GM12878 (cell line): ENCODE results near the gene TOP3A. TPM values are rescaled to one million over a fixed set of nuclear protein-coding genes. Genes with fewer than 3 reads are reported as not detected.

Experiments used
- ATAC-seq: fragments of 200-7000 bp; cut with Tn5 transposase; 3 replicates; pipeline ENCODE4 v1.9.1; 2020; ENCODE audit warnings: mild to moderate bottlenecking, moderate library complexity
- BruUV-seq: library from RNA; stranded (reverse); fragments of 400-500 nt; replicated peaks from 2 replicates; lab custom pipeline; 2021; lab: Mats Ljungman, UMichigan
- CTCF ChIA-PET: fragments of 300-600 bp; sonication (Branson Sonifier 250); formaldehyde crosslinking; extraction: SDS; loops from one replicate; lab custom pipeline; 2021; ENCODE audit warnings: inconsistent platforms; lab: Yijun Ruan, JAX
- POLR2A ChIA-PET: fragments of 350-600 bp; formaldehyde crosslinking; extraction: SDS; loops from one replicate; lab custom pipeline; 2021; ENCODE audit warnings: inconsistent platforms; lab: Charles Lee
- RAD21 ChIA-PET: fragments of 300-600 bp; sonication (Branson Sonifier 250); formaldehyde crosslinking; loops from one replicate; lab custom pipeline; 2023; ENCODE audit warnings: antibody characterized with exemption; ENCODE audit not compliant: unreplicated experiment; lab: Charles Lee
- SMC1A ChIA-PET: fragments of 300-600 bp; sonication (Branson Sonifier 250); formaldehyde crosslinking; loops from one replicate; lab custom pipeline; 2023; ENCODE audit not compliant: unreplicated experiment, uncharacterized antibody; lab: Charles Lee
- DNase-seq: peaks from one replicate; pipeline ENCODE4 v3.0.0-alpha.2; 2011; ENCODE audit warnings: low read depth, low spot score
- FAIRE-seq: peaks from 3 replicates; lab custom pipeline; 2011; peaks lifted over from hg19 to GRCh38; lab: Jason Lieb, UNC
- H2AFZ ChIP-seq: 2 replicates; pipeline ENCODE4 v1.6.0; 2011; ENCODE audit warnings: low read depth, low read length, control low read depth; ENCODE audit not compliant: control insufficient read depth
- H3K27ac ChIP-seq: 2 replicates; pipeline ENCODE4 v1.5.1; 2011; ENCODE audit warnings: control low read depth; ENCODE audit not compliant: control insufficient read depth, insufficient read depth
- H3K27me3 ChIP-seq, 2 experiments: replicated peaks in 1 of 2; 2 replicates each; pipeline versions ENCODE4 v1.6.0 to v1.6.1; 2011; ENCODE audit warnings: low read length in 1 of 2; ENCODE audit not compliant: control insufficient read depth in 2 of 2, insufficient read depth in 2 of 2
- H3K36me3 ChIP-seq, 2 experiments: 2 replicates each; pipeline ENCODE4 v1.5.1; 2011; ENCODE audit warnings: low read length in 1 of 2; ENCODE audit not compliant: control insufficient read depth in 2 of 2, insufficient read depth in 2 of 2
- H3K4me1 ChIP-seq: 2 replicates; pipeline ENCODE4 v1.6.1; 2011; ENCODE audit warnings: mild to moderate bottlenecking, low read length, moderate library complexity, mixed read lengths; ENCODE audit not compliant: control insufficient read depth, insufficient read depth
- H3K4me2 ChIP-seq: 2 replicates; pipeline ENCODE4 v1.6.0; 2011; ENCODE audit warnings: control low read depth; ENCODE audit not compliant: control insufficient read depth, insufficient read depth
- H3K4me3 ChIP-seq: fragments of 200-600 bp; sonication (generic); 2 replicates; pipeline ENCODE4 v1.5.1; 2016
- H3K79me2 ChIP-seq: 2 replicates; pipeline ENCODE4 v1.6.0; 2011; ENCODE audit warnings: low read length; ENCODE audit not compliant: control insufficient read depth, insufficient read depth
- H3K9ac ChIP-seq: 2 replicates; pipeline ENCODE4 v1.8.0; 2011; ENCODE audit warnings: low read length, control low read depth, mixed read lengths; ENCODE audit not compliant: control insufficient read depth, insufficient read depth
- H3K9me3 ChIP-seq: replicated peaks from 3 replicates; pipeline ENCODE4 v1.5.1; 2011; ENCODE audit warnings: mild to moderate bottlenecking, low read length; ENCODE audit not compliant: control insufficient read depth, insufficient read depth
- H4K20me1 ChIP-seq: 2 replicates; pipeline ENCODE4 v1.6.0; 2011; ENCODE audit not compliant: control insufficient read depth, insufficient read depth
- ATF3 ChIP-seq: IDR thresholded peaks from 2 replicates; pipeline ENCODE4 v1.6.1; 2011; ENCODE audit warnings: low read depth, mild to moderate bottlenecking, low read length, moderate library complexity, borderline replicate concordance; ENCODE audit errors: extremely low read depth
- BRCA1 ChIP-seq: IDR thresholded peaks from 2 replicates; pipeline ENCODE4 v1.6.1; 2011; ENCODE audit warnings: low read depth, low read length, improper control_type of control experiment
- CHD4 ChIP-seq: fragments of 200-600 bp; sonication (generic); IDR thresholded peaks from 2 replicates; pipeline ENCODE4 v1.6.1; 2016; ENCODE audit warnings: mild to moderate bottlenecking
- E2F8 ChIP-seq: fragments of 450-650 bp; IDR thresholded peaks from 2 replicates; pipeline ENCODE4 v1.6.1; 2018; ENCODE audit warnings: mild to moderate bottlenecking, low read depth, moderate library complexity; ENCODE audit not compliant: partially characterized antibody
- HCFC1 ChIP-seq: fragments of 150-350 bp; IDR thresholded peaks from 2 replicates; pipeline ENCODE4 v1.6.1; 2014; ENCODE audit warnings: low read length
- KLF5 ChIP-seq: fragments of 450-650 bp; IDR thresholded peaks from 2 replicates; pipeline ENCODE4 v1.6.1; 2014; ENCODE audit warnings: mild to moderate bottlenecking; ENCODE audit not compliant: partially characterized antibody
- MTA3 ChIP-seq: IDR thresholded peaks from 2 replicates; pipeline ENCODE4 v1.6.1; 2012; ENCODE audit warnings: low read length, inconsistent platforms, borderline replicate concordance
- NBN ChIP-seq: fragments of 450-650 bp; IDR thresholded peaks from 2 replicates; pipeline ENCODE4 v1.6.1; 2016
- NR2C1 ChIP-seq: fragments of 450-650 bp; IDR thresholded peaks from 2 replicates; pipeline ENCODE4 v1.6.1; 2017; ENCODE audit warnings: antibody characterized with exemption, mild to moderate bottlenecking, moderate library complexity
- SPI1 ChIP-seq: IDR thresholded peaks from 2 replicates; pipeline ENCODE4 v1.6.1; 2011; ENCODE audit warnings: low read depth, mild to moderate bottlenecking, low read length, moderate library complexity, borderline replicate concordance; ENCODE audit not compliant: insufficient read depth
- STAT1 ChIP-seq: fragments of 450-650 bp; conservative IDR thresholded peaks from 2 replicates; pipeline ENCODE4 v1.6.1; 2014; ENCODE audit warnings: antibody characterized with exemption, mild to moderate bottlenecking
- YBX1 ChIP-seq: fragments of 450-650 bp; IDR thresholded peaks from 2 replicates; pipeline ENCODE4 v1.6.1; 2016; ENCODE audit warnings: antibody characterized with exemption
- ZBTB11 ChIP-seq: fragments of 450-650 bp; formaldehyde crosslinking; IDR thresholded peaks from 2 replicates; pipeline ENCODE4 v1.5.0; 2022; ENCODE audit warnings: mild to moderate bottlenecking, missing genetic modification characterization
- whole genome bisulfite sequencing: methylation state at CpG from one replicate; pipeline ENCODE4 v1.1.6; 2016; ENCODE audit warnings: low lambda C conversion rate; ENCODE audit not compliant: insufficient replicate concordance, insufficient coverage; ENCODE audit errors: missing lambda C conversion rate; 5-methylcytosine and 5-hydroxymethylcytosine counted together
- in situ Hi-C: fragments of 300-500 bp; cut with MboI; formaldehyde crosslinking; loops from 9 replicates; pipeline ENCODE4 v1.14.3; 2018; ENCODE audit warnings: mixed read lengths
- intact Hi-C: fragments of 100-400 bp; cut with micrococcal nuclease; formaldehyde crosslinking; loops from one replicate; pipeline ENCODE4 v1.14.2; 2022; ENCODE audit not compliant: unreplicated experiment
- polyA plus RNA-seq, 11 experiments: library from polyadenylated mRNA; depleted of rRNA in 4 of 11; unstranded in 6 of 11; stranded (reverse) in 5 of 11; fragments of >200 nt; fragmentation: Nextera tagmentation in 4 of 11; fragmentation: Illumina TruSeq in 1 of 11; extraction: Ambion mirVana in 4 of 11; extraction: Trizol in 1 of 11; gene quantifications; 1 replicate in 1 of 11; 2 replicates in 10 of 11; pipeline versions ENCODE4 v1.2.1 to v1.2.3, GENCODE V29; 2011 to 2016; ENCODE audit warnings: inconsistent platforms in 2 of 11, missing spikeins in 2 of 11, low read depth in 1 of 11
- total RNA-seq, 4 experiments: library from RNA; depleted of rRNA in 3 of 4; stranded (reverse); fragments of >200 nt in 3 of 4; fragmentation: Illumina TruSeq in 1 of 4; extraction: Trizol in 1 of 4; gene quantifications; 2 replicates each; pipeline versions ENCODE4 v1.2.1 to v1.2.3, GENCODE V29; 2013 to 2021
- TF ChIP-seq, protein P1 (sequence below): fragments of 450-650 bp; IDR thresholded peaks from 2 replicates; pipeline ENCODE4 v1.6.1; 2017; ENCODE audit warnings: mild to moderate bottlenecking

Gene TOP3A
- total and polyA plus RNA-seq, 10 of the 15 experiments (the other 5 are each of a cell fraction or from before 2014, with no cell fraction given): 4.2 to 51.9 (median 31.8) TPM

- CTCF ChIA-PET: interaction anchor here (0.9 kb wide), 1 partner anchor 115 kb away, joined by 3 read pairs; no protein-coding TSS in a partner anchor
- peak; percentile 72 for DNase-seq
- WGBS: under 1% methylated on average over 72 of the region's 76 CpGs
- Histone ChIP-seq H3K36me3 (no peaks in the 10 kb centered on the region; a peak in 1 of 4 replicates), H3K9me3 (no peaks in the 10 kb centered on the region), H3K27me3 (no peaks in the 10 kb centered on the region), H3K4me1 (0 out of 2 replicates have a peak, but pooled peaks cover 3% of the 10 kb centered on the region), H3K9ac (peak within 1 kb of the TSS; percentile 81), H3K4me3 (peak within 1 kb of the TSS; percentile 88), H3K27ac (peak within 1 kb of the TSS; percentile 64), H3K79me2 (peaks cover 15% of the 10 kb centered on the region), H4K20me1 (no peaks in the 10 kb centered on the region), H3K4me2 (peak within 1 kb of the TSS; percentile 92), H2AFZ (peak within 1 kb of the TSS; percentile 85)
- POLR2A ChIA-PET: interaction anchor here (1.4 kb wide), 1 partner anchor 50 kb away, joined by 5 read pairs; no protein-coding TSS in a partner anchor
- in situ Hi-C loops: no loop called here
- no TSS peak for BruUV-seq
- peak; percentile 92 for FAIRE-seq
- SMC1A ChIA-PET: interaction anchor here (1.4 kb wide), 1 partner anchor 114 kb away, joined by 3 read pairs; no protein-coding TSS in a partner anchor
- intact Hi-C loops: no loop called here
- ATAC-seq: peak; percentile 100
- RAD21 ChIA-PET: no interaction called here
- TF ChIP-seq E2F8 (no peak), NBN (no peak), KLF5 (no peak), NR2C1 (no peak), SPI1 (no peak), MTA3 (no peak), ATF3 (peak; percentile 54; the same call in 1 of the 2 replicates), CHD4 (no peak), BRCA1 (no peak), HCFC1 (no peak), YBX1 (no peak), ZBTB11 (CRISPR knock-in tag) (no peak), STAT1 (no peak)
- TF ChIP-seq, protein P1, sequence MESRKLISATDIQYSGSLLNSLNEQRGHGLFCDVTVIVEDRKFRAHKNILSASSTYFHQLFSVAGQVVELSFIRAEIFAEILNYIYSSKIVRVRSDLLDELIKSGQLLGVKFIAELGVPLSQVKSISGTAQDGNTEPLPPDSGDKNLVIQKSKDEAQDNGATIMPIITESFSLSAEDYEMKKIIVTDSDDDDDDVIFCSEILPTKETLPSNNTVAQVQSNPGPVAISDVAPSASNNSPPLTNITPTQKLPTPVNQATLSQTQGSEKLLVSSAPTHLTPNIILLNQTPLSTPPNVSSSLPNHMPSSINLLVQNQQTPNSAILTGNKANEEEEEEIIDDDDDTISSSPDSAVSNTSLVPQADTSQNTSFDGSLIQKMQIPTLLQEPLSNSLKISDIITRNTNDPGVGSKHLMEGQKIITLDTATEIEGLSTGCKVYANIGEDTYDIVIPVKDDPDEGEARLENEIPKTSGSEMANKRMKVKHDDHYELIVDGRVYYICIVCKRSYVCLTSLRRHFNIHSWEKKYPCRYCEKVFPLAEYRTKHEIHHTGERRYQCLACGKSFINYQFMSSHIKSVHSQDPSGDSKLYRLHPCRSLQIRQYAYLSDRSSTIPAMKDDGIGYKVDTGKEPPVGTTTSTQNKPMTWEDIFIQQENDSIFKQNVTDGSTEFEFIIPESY: no peak
These were observed 48.6 kb upstream of the TOP3A start, which contains the start of gene SHMT1 for GRCh38 chr17:18363101-18364049. SHMT1 (minus strand) TSS chr17:18363550; CDS start chr17:18355981, 7,569 bp downstream.
